ENCODE results near the gene SLCO4A1.

GRCh38 chr20:62652894-62653305, 10.6 kb downstream of the SLCO4A1 start:
- TF ChIP-seq CTCF (IDR thresholded peaks at IDR 0.05): no peak
- TF ChIP-seq POLR2A (IDR thresholded peaks at IDR 0.05): no peak
- TF ChIP-seq EP300 (IDR thresholded peaks at IDR 0.05): no peak
